GM10266 (cell line): Measurements from ENCODE around the gene CCR5AS.
A peak's percentile ranks its signal among the peaks of the same experiment; 100 is the strongest.

Experiments used
- DNase-seq: peaks from one replicate; pipeline ENCODE4 v3.0.0; 2012; ENCODE audit errors: extremely low spot score
- TF ChIP-seq, protein P1 (sequence below): IDR thresholded peaks from 2 replicates; pipeline ENCODE4 v1.5.1; 2012; ENCODE audit warnings: mild to moderate bottlenecking, low read depth; ENCODE audit not compliant: control insufficient read depth, insufficient read depth; ENCODE audit errors: missing control alignments

Gene CCR5AS

DNA sequence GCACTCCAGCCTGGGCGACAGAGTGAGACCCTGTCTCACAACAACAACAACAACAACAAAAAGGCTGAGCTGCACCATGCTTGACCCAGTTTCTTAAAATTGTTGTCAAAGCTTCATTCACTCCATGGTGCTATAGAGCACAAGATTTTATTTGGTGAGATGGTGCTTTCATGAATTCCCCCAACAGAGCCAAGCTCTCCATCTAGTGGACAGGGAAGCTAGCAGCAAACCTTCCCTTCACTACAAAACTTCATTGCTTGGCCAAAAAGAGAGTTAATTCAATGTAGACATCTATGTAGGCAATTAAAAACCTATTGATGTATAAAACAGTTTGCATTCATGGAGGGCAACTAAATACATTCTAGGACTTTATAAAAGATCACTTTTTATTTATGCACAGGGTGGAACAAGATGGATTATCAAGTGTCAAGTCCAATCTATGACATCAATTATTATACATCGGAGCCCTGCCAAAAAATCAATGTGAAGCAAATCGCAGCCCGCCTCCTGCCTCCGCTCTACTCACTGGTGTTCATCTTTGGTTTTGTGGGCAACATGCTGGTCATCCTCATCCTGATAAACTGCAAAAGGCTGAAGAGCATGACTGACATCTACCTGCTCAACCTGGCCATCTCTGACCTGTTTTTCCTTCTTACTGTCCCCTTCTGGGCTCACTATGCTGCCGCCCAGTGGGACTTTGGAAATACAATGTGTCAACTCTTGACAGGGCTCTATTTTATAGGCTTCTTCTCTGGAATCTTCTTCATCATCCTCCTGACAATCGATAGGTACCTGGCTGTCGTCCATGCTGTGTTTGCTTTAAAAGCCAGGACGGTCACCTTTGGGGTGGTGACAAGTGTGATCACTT, 34.1 kb downstream of the CCR5AS start:
- peak; percentile 42 for DNase-seq
- TF ChIP-seq, protein P1, sequence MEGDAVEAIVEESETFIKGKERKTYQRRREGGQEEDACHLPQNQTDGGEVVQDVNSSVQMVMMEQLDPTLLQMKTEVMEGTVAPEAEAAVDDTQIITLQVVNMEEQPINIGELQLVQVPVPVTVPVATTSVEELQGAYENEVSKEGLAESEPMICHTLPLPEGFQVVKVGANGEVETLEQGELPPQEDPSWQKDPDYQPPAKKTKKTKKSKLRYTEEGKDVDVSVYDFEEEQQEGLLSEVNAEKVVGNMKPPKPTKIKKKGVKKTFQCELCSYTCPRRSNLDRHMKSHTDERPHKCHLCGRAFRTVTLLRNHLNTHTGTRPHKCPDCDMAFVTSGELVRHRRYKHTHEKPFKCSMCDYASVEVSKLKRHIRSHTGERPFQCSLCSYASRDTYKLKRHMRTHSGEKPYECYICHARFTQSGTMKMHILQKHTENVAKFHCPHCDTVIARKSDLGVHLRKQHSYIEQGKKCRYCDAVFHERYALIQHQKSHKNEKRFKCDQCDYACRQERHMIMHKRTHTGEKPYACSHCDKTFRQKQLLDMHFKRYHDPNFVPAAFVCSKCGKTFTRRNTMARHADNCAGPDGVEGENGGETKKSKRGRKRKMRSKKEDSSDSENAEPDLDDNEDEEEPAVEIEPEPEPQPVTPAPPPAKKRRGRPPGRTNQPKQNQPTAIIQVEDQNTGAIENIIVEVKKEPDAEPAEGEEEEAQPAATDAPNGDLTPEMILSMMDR: peak; percentile 58

DNA sequence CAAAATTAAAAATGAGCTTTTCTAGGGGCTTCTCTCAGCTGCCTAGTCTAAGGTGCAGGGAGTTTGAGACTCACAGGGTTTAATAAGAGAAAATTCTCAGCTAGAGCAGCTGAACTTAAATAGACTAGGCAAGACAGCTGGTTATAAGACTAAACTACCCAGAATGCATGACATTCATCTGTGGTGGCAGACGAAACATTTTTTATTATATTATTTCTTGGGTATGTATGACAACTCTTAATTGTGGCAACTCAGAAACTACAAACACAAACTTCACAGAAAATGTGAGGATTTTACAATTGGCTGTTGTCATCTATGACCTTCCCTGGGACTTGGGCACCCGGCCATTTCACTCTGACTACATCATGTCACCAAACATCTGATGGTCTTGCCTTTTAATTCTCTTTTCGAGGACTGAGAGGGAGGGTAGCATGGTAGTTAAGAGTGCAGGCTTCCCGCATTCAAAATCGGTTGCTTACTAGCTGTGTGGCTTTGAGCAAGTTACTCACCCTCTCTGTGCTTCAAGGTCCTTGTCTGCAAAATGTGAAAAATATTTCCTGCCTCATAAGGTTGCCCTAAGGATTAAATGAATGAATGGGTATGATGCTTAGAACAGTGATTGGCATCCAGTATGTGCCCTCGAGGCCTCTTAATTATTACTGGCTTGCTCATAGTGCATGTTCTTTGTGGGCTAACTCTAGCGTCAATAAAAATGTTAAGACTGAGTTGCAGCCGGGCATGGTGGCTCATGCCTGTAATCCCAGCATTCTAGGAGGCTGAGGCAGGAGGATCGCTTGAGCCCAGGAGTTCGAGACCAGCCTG, 35.1 kb downstream of the CCR5AS start:
- TF ChIP-seq, protein P1: no peak
- no peak for DNase-seq

DNA sequence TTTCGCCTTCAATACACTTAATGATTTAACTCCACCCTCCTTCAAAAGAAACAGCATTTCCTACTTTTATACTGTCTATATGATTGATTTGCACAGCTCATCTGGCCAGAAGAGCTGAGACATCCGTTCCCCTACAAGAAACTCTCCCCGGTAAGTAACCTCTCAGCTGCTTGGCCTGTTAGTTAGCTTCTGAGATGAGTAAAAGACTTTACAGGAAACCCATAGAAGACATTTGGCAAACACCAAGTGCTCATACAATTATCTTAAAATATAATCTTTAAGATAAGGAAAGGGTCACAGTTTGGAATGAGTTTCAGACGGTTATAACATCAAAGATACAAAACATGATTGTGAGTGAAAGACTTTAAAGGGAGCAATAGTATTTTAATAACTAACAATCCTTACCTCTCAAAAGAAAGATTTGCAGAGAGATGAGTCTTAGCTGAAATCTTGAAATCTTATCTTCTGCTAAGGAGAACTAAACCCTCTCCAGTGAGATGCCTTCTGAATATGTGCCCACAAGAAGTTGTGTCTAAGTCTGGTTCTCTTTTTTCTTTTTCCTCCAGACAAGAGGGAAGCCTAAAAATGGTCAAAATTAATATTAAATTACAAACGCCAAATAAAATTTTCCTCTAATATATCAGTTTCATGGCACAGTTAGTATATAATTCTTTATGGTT, 35.9 kb downstream of the CCR5AS start, which contains the start of gene CCR5:
CCR5 (plus strand) TSS at position 108 of the 680 bp plus-strand sequence. CDS start 1,957 bp downstream, outside the sequence.
- DNase-seq: no peak
- TF ChIP-seq, protein P1: no peak

DNA sequence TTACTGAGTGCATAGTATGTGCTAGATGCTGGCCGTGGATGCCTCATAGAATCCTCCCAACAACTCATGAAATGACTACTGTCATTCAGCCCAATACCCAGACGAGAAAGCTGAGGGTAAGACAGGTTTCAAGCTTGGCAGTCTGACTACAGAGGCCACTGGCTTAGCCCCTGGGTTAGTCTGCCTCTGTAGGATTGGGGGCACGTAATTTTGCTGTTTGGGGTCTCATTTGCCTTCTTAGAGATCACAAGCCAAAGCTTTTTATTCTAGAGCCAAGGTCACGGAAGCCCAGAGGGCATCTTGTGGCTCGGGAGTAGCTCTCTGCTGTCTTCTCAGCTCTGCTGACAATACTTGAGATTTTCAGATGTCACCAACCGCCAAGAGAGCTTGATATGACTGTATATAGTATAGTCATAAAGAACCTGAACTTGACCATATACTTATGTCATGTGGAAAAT, 37.2 kb downstream of the CCR5AS start:
- DNase-seq: peak; percentile 36
- TF ChIP-seq, protein P1: no peak

DNA sequence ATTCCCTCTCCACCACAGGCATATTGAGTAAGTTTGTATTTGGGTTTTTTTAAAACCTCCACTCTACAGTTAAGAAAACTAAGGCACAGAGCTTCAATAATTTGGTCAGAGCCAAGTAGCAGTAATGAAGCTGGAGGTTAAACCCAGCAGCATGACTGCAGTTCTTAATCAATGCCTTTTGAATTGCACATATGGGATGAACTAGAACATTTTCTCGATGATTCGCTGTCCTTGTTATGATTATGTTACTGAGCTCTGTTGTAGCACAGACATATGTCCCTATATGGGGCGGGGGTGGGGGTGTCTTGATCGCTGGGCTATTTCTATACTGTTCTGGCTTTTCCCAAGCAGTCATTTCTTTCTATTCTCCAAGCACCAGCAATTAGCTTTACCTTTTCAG, 37.7 kb downstream of the CCR5AS start:
- no peak for DNase-seq
- TF ChIP-seq, protein P1: no peak

DNA sequence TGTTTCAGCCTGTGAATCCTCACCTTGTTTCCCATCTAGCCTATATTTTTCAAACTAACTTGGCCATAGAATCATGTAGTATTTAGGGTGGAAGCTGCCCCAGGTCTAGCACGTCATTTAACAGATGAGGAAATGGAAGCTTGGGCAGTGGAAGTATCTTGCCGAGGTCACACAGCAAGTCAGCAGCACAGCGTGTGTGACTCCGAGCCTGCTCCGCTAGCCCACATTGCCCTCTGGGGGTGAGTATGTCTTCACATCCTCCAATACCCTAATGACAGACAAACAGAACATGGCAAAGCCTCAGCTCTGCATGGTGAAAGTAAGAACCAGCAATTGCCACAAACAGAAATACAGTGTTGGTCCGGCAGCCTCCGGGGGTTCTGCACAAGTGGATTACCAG, 38.3 kb downstream of the CCR5AS start:
- TF ChIP-seq, protein P1: peak; percentile 46
- peak; percentile 47 for DNase-seq
